ENCODE data around the gene SLC66A3.

DNA sequence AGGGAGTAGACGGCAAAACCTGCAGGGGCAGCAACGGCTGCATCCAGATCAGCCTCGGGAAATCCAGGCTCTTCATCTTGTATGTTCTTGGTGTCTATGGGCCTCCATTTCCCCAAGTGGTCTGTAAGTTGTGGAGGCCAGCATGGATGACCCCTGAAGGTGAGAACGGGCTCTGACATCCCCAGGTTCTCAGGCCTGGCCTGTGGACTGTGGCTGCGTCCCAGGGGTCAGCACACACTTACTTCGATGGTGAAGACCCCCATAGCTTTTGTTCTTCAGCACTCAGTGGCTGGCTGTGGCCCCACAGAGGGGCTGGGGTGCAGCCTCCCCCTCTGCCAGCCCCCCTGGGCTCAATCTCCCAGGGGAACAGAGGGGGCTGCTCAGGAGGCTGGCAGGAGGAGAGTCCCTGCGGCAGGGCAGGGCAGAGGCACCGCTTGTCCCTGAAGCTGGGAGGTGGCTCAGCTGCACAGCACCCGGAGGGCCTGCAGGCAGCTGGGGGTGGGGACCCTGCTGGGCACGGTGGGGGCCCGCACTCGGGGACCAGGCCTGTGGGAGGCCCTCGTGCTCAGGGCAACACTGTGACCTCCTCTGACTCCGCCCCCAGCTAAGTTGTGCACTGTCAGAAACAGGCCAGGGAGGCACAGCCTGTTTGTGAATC, 3.8 kb downstream of the SLC66A3 start:
- no peak for TF ChIP-seq POLR2A (IDR thresholded peaks at IDR 0.05)
- TF ChIP-seq, protein P1, sequence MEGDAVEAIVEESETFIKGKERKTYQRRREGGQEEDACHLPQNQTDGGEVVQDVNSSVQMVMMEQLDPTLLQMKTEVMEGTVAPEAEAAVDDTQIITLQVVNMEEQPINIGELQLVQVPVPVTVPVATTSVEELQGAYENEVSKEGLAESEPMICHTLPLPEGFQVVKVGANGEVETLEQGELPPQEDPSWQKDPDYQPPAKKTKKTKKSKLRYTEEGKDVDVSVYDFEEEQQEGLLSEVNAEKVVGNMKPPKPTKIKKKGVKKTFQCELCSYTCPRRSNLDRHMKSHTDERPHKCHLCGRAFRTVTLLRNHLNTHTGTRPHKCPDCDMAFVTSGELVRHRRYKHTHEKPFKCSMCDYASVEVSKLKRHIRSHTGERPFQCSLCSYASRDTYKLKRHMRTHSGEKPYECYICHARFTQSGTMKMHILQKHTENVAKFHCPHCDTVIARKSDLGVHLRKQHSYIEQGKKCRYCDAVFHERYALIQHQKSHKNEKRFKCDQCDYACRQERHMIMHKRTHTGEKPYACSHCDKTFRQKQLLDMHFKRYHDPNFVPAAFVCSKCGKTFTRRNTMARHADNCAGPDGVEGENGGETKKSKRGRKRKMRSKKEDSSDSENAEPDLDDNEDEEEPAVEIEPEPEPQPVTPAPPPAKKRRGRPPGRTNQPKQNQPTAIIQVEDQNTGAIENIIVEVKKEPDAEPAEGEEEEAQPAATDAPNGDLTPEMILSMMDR (IDR thresholded peaks at IDR 0.05) = no peak
